GM12878 (cell line): ENCODE measurements around the gene FAM216A. TPM values are rescaled to one million over a fixed set of nuclear protein-coding genes. Genes with fewer than 3 reads are reported as not detected.

ENCODE experiments used
- ATAC-seq: fragments of 200-7000 bp; cut with Tn5 transposase; 3 replicates; pipeline ENCODE4 v1.9.1; 2020; ENCODE audit warnings: mild to moderate bottlenecking, moderate library complexity
- BruUV-seq: library from RNA; stranded (reverse); fragments of 400-500 nt; replicated peaks from 2 replicates; lab custom pipeline; 2021; lab: Mats Ljungman, UMichigan
- CTCF ChIA-PET: fragments of 300-600 bp; sonication (Branson Sonifier 250); formaldehyde crosslinking; extraction: SDS; loops from one replicate; lab custom pipeline; 2021; ENCODE audit warnings: inconsistent platforms; lab: Yijun Ruan, JAX
- POLR2A ChIA-PET: fragments of 350-600 bp; formaldehyde crosslinking; extraction: SDS; loops from one replicate; lab custom pipeline; 2021; ENCODE audit warnings: inconsistent platforms; lab: Charles Lee
- RAD21 ChIA-PET: fragments of 300-600 bp; sonication (Branson Sonifier 250); formaldehyde crosslinking; loops from one replicate; lab custom pipeline; 2023; ENCODE audit warnings: antibody characterized with exemption; ENCODE audit not compliant: unreplicated experiment; lab: Charles Lee
- SMC1A ChIA-PET: fragments of 300-600 bp; sonication (Branson Sonifier 250); formaldehyde crosslinking; loops from one replicate; lab custom pipeline; 2023; ENCODE audit not compliant: unreplicated experiment, uncharacterized antibody; lab: Charles Lee
- DNase-seq: peaks from one replicate; pipeline ENCODE4 v3.0.0-alpha.2; 2011; ENCODE audit warnings: low read depth, low spot score
- FAIRE-seq: peaks from 3 replicates; lab custom pipeline; 2011; peaks lifted over from hg19 to GRCh38; lab: Jason Lieb, UNC
- H2AFZ ChIP-seq: 2 replicates; pipeline ENCODE4 v1.6.0; 2011; ENCODE audit warnings: low read depth, low read length, control low read depth; ENCODE audit not compliant: control insufficient read depth
- H3K27ac ChIP-seq: 2 replicates; pipeline ENCODE4 v1.5.1; 2011; ENCODE audit warnings: control low read depth; ENCODE audit not compliant: control insufficient read depth, insufficient read depth
- H3K27me3 ChIP-seq, 2 experiments: replicated peaks in 1 of 2; 2 replicates each; pipeline versions ENCODE4 v1.6.0 to v1.6.1; 2011; ENCODE audit warnings: low read length in 1 of 2; ENCODE audit not compliant: control insufficient read depth in 2 of 2, insufficient read depth in 2 of 2
- H3K36me3 ChIP-seq, 2 experiments: 2 replicates each; pipeline ENCODE4 v1.5.1; 2011; ENCODE audit warnings: low read length in 1 of 2; ENCODE audit not compliant: control insufficient read depth in 2 of 2, insufficient read depth in 2 of 2
- H3K4me1 ChIP-seq: 2 replicates; pipeline ENCODE4 v1.6.1; 2011; ENCODE audit warnings: mild to moderate bottlenecking, low read length, moderate library complexity, mixed read lengths; ENCODE audit not compliant: control insufficient read depth, insufficient read depth
- H3K4me2 ChIP-seq: 2 replicates; pipeline ENCODE4 v1.6.0; 2011; ENCODE audit warnings: control low read depth; ENCODE audit not compliant: control insufficient read depth, insufficient read depth
- H3K4me3 ChIP-seq: fragments of 200-600 bp; sonication (generic); 2 replicates; pipeline ENCODE4 v1.5.1; 2016
- H3K79me2 ChIP-seq: 2 replicates; pipeline ENCODE4 v1.6.0; 2011; ENCODE audit warnings: low read length; ENCODE audit not compliant: control insufficient read depth, insufficient read depth
- H3K9ac ChIP-seq: 2 replicates; pipeline ENCODE4 v1.8.0; 2011; ENCODE audit warnings: low read length, control low read depth, mixed read lengths; ENCODE audit not compliant: control insufficient read depth, insufficient read depth
- H3K9me3 ChIP-seq: replicated peaks from 3 replicates; pipeline ENCODE4 v1.5.1; 2011; ENCODE audit warnings: mild to moderate bottlenecking, low read length; ENCODE audit not compliant: control insufficient read depth, insufficient read depth
- H4K20me1 ChIP-seq: 2 replicates; pipeline ENCODE4 v1.6.0; 2011; ENCODE audit not compliant: control insufficient read depth, insufficient read depth
- CREM ChIP-seq: IDR thresholded peaks from 2 replicates; pipeline ENCODE4 v1.6.1; 2014; ENCODE audit warnings: antibody characterized with exemption, low read depth
- NKRF ChIP-seq: fragments of 450-650 bp; conservative IDR thresholded peaks from 2 replicates; pipeline ENCODE4 v1.6.1; 2017; ENCODE audit warnings: mild to moderate bottlenecking, moderate library complexity
- PKNOX1 ChIP-seq: fragments of 450-650 bp; IDR thresholded peaks from 2 replicates; pipeline ENCODE4 v1.6.1; 2016; ENCODE audit warnings: mild to moderate bottlenecking
- RUNX3 ChIP-seq: IDR thresholded peaks from 2 replicates; pipeline ENCODE4 v1.6.1; 2012; ENCODE audit warnings: low read length, inconsistent platforms
- SPI1 ChIP-seq: IDR thresholded peaks from 2 replicates; pipeline ENCODE4 v1.6.1; 2011; ENCODE audit warnings: low read depth, mild to moderate bottlenecking, low read length, moderate library complexity, borderline replicate concordance; ENCODE audit not compliant: insufficient read depth
- YY1 ChIP-seq: IDR thresholded peaks from 2 replicates; pipeline ENCODE4 v1.6.1; 2011; ENCODE audit warnings: low read depth, mild to moderate bottlenecking, low read length
- WGBS: methylation state at CpG from one replicate; pipeline ENCODE4 v1.1.6; 2016; ENCODE audit warnings: low lambda C conversion rate; ENCODE audit not compliant: insufficient replicate concordance, insufficient coverage; ENCODE audit errors: missing lambda C conversion rate; 5-methylcytosine and 5-hydroxymethylcytosine counted together
- in situ Hi-C: fragments of 300-500 bp; cut with MboI; formaldehyde crosslinking; loops from 9 replicates; pipeline ENCODE4 v1.14.3; 2018; ENCODE audit warnings: mixed read lengths
- intact Hi-C: fragments of 100-400 bp; cut with micrococcal nuclease; formaldehyde crosslinking; loops from one replicate; pipeline ENCODE4 v1.14.2; 2022; ENCODE audit not compliant: unreplicated experiment
- polyA plus RNA-seq, 11 experiments: library from polyadenylated mRNA; depleted of rRNA in 4 of 11; unstranded in 6 of 11; stranded (reverse) in 5 of 11; fragments of >200 nt; fragmentation: Nextera tagmentation in 4 of 11; fragmentation: Illumina TruSeq in 1 of 11; extraction: Ambion mirVana in 4 of 11; extraction: Trizol in 1 of 11; gene quantifications; 1 replicate in 1 of 11; 2 replicates in 10 of 11; pipeline versions ENCODE4 v1.2.1 to v1.2.3, GENCODE V29; 2011 to 2016; ENCODE audit warnings: inconsistent platforms in 2 of 11, missing spikeins in 2 of 11, low read depth in 1 of 11
- total RNA-seq, 4 experiments: library from RNA; depleted of rRNA in 3 of 4; stranded (reverse); fragments of >200 nt in 3 of 4; fragmentation: Illumina TruSeq in 1 of 4; extraction: Trizol in 1 of 4; gene quantifications; 2 replicates each; pipeline versions ENCODE4 v1.2.1 to v1.2.3, GENCODE V29; 2013 to 2021
- TF ChIP-seq, protein P1 (sequence below): fragments of 450-650 bp; IDR thresholded peaks from 2 replicates; pipeline ENCODE4 v1.6.1; 2017; ENCODE audit warnings: low read depth, mild to moderate bottlenecking, moderate library complexity

Gene FAM216A
- total and polyA plus RNA-seq, 10 of the 15 experiments (the other 5 are each of a cell fraction or from before 2014, with no cell fraction given), result 15.0 to 48.3 (median 35.0) TPM

DNA sequence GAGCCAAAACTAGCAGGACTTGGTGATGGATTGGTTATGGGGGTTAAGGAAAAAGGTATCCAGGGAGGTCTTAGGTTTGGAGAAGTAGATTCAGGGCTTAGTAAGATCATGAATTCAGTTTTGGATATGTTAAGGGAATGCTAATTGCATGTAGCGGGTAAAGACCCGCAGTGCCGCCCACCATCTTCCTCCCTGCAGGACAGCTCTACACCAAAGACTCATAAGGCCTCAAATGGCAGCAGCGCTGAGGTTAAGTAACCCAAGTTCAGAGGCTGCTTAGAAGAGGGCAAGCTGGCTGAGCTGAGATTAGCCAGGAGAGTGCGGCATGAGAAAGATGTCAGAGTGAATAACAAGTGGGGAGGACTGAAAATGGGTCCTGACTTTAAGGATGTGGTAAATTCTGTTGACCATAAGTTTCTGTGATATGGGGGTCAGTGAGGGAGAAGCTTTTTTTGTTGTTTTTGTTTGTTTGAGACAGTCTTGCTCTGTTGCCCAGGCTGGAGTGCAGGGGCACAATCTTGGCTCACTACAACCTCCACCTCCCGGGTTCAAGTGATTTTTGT, 59.7 kb downstream of the FAM216A start (continued):
- no peak for TF ChIP-seq NKRF
- 0 out of 2 replicates have a peak, but pooled peaks have one; percentile 14 for TF ChIP-seq YY1
- TF ChIP-seq, all 136 proteins: peak for 3

DNA sequence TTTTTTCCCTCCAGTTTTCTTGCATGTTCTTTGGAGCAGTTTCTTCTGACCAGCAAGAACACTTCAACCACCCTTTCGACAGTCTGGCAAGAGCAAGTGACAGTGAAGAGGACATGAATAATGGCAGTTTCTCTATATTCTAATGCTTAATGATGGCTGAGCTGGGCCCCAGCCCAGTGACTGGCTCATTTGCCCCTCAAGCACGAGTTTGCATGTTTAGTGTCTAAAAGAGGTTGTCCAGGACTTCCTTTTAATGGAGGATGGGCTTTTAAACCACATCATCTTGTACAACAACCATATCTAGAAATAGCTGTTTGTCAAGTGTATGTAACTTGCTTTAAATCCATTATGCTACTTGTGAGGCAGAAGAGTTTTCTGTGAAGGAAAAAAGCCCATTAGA, 61.9 kb downstream of the FAM216A start:
- 3% methylated on average over 2 of the region's 2 CpGs for WGBS
- Histone ChIP-seq H3K4me2 (peak overlapping the region; percentile 62), H3K4me3 (no peak overlapping the region), H4K20me1 (no peaks in the 10 kb centered on the region), H3K9ac (no peak overlapping the region; the same call in 1 of the 2 replicates), H3K36me3 (peaks cover 0 to 11% of the 10 kb centered on the region in 2 experiments; a peak in 2 of 4 replicates), H3K9me3 (no peaks in the 10 kb centered on the region), H3K79me2 (peaks cover 31% of the 10 kb centered on the region), H3K4me1 (peaks cover 61% of the 10 kb centered on the region), H3K27ac (peak overlapping the region; percentile 80), H3K27me3 (no peaks in the 10 kb centered on the region), H2AFZ (no peak overlapping the region)
- RAD21 ChIA-PET, result interaction anchor here (0.7 to 7.3 kb wide), 10 partner anchors 8 to 76 kb away, joined by 3 to 109 read pairs (median 4); partner anchors contain the start of genes FAM216A and GPN3
- in situ Hi-C loops (no loop called here), intact Hi-C loops (loop anchor here (2.0 to 10.0 kb wide), 2 partner anchors 52 to 354 kb away; partner anchors contain the start of gene PPTC7)
- SMC1A ChIA-PET, result interaction anchor here (1.0 to 18.4 kb wide), 10 partner anchors 9 to 74 kb away, joined by 4 to 308 read pairs (median 17); no protein-coding TSS in a partner anchor
- FAIRE-seq, result no peak
- POLR2A ChIA-PET, result interaction anchor here (0.5 to 10.4 kb wide), 4 partner anchors 8 to 48 kb away, joined by 3 to 122 read pairs (median 10); no protein-coding TSS in a partner anchor
- no peak for DNase-seq
- no TSS peak for BruUV-seq
- peak; percentile 5; the same call in 2 of the 3 replicates for ATAC-seq
- CTCF ChIA-PET, result interaction anchor here (0.9 to 5.4 kb wide), 6 partner anchors 11 to 80 kb away, joined by 3 to 52 read pairs (median 12); partner anchors contain the start of gene ARPC3
- TF ChIP-seq NKRF, result no peak
- TF ChIP-seq, protein P1, sequence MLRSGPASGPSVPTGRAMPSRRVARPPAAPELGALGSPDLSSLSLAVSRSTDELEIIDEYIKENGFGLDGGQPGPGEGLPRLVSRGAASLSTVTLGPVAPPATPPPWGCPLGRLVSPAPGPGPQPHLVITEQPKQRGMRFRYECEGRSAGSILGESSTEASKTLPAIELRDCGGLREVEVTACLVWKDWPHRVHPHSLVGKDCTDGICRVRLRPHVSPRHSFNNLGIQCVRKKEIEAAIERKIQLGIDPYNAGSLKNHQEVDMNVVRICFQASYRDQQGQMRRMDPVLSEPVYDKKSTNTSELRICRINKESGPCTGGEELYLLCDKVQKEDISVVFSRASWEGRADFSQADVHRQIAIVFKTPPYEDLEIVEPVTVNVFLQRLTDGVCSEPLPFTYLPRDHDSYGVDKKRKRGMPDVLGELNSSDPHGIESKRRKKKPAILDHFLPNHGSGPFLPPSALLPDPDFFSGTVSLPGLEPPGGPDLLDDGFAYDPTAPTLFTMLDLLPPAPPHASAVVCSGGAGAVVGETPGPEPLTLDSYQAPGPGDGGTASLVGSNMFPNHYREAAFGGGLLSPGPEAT, result no peak
- peak; percentile 53 for TF ChIP-seq RUNX3
- 0 out of 2 replicates have a peak, but pooled peaks have one; percentile 18 for TF ChIP-seq CREM
- TF ChIP-seq SPI1, result 0 out of 2 replicates have a peak, but pooled peaks have one; percentile 6
- peak; percentile 47; the same call in 1 of the 2 replicates for TF ChIP-seq PKNOX1
